MCF 10A (cell line): ENCODE data around the gene PPP2R2D. TPM values are rescaled to one million over a fixed set of nuclear protein-coding genes. Genes with fewer than 3 reads are reported as not detected.

Experiments
- BruUV-seq: library from RNA; stranded (reverse); fragments of 400-500 nt; replicated peaks from 2 replicates; lab custom pipeline; 2021; lab: Mats Ljungman, UMichigan
- CTCF ChIA-PET: fragments of 300-600 bp; sonication (Branson Sonifier 250); formaldehyde crosslinking; extraction: SDS; loops from one replicate; lab custom pipeline; 2021; ENCODE audit warnings: antibody characterized with exemption, inconsistent platforms; lab: Yijun Ruan, JAX
- POLR2A ChIA-PET: fragments of 300-600, 350-650 bp; sonication (Branson Sonifier 250); formaldehyde crosslinking; extraction: SDS; loops from one replicate; lab custom pipeline; 2020; ENCODE audit warnings: antibody characterized with exemption, inconsistent platforms; lab: Yijun Ruan, JAX
- DNase-seq: peaks from one replicate; pipeline ENCODE4 v3.0.0-alpha.2; 2018; ENCODE audit not compliant: unreplicated experiment
- H3K27ac Mint-ChIP-seq: one replicate; pipeline ENCODE4 v1.8.0; 2022; ENCODE audit warnings: mild to moderate bottlenecking, low read depth, mixed read lengths; ENCODE audit not compliant: unreplicated experiment
- H3K27me3 Mint-ChIP-seq: one replicate; pipeline ENCODE4 v1.8.0; 2022; ENCODE audit warnings: mixed read lengths; ENCODE audit not compliant: insufficient read depth, unreplicated experiment
- H3K36me3 Mint-ChIP-seq: one replicate; pipeline ENCODE4 v1.8.0; 2022; ENCODE audit warnings: mild to moderate bottlenecking, moderate library complexity, mixed read lengths; ENCODE audit not compliant: insufficient read depth, unreplicated experiment
- H3K4me1 Mint-ChIP-seq: one replicate; pipeline ENCODE4 v1.8.0; 2022; ENCODE audit warnings: mixed read lengths; ENCODE audit not compliant: insufficient read depth, unreplicated experiment
- H3K4me3 Mint-ChIP-seq: one replicate; pipeline ENCODE4 v1.8.0; 2022; ENCODE audit warnings: mild to moderate bottlenecking, moderate library complexity, mixed read lengths; ENCODE audit not compliant: unreplicated experiment
- H3K9me3 Mint-ChIP-seq: one replicate; pipeline ENCODE4 v1.8.0; 2022; ENCODE audit warnings: mixed read lengths; ENCODE audit not compliant: unreplicated experiment
- intact Hi-C: fragments of 100-400 bp; cut with micrococcal nuclease; formaldehyde crosslinking; loops from 2 replicates; pipeline ENCODE4 v1.14.1; 2022
- total RNA-seq: library from RNA; stranded (reverse); gene quantifications from 2 replicates; pipeline ENCODE4 v1.2.3, GENCODE V29; 2022
- TF ChIP-seq, protein P1 (sequence below): fragments of 200-600 bp; IDR thresholded peaks from one replicate; pipeline ENCODE4 v1.8.0; 2022; ENCODE audit warnings: antibody characterized with exemption, mild to moderate bottlenecking; ENCODE audit not compliant: unreplicated experiment

The PPP2R2D gene
- total RNA-seq, 1 experiment from 2014 or later = 35.5 TPM

DNA sequence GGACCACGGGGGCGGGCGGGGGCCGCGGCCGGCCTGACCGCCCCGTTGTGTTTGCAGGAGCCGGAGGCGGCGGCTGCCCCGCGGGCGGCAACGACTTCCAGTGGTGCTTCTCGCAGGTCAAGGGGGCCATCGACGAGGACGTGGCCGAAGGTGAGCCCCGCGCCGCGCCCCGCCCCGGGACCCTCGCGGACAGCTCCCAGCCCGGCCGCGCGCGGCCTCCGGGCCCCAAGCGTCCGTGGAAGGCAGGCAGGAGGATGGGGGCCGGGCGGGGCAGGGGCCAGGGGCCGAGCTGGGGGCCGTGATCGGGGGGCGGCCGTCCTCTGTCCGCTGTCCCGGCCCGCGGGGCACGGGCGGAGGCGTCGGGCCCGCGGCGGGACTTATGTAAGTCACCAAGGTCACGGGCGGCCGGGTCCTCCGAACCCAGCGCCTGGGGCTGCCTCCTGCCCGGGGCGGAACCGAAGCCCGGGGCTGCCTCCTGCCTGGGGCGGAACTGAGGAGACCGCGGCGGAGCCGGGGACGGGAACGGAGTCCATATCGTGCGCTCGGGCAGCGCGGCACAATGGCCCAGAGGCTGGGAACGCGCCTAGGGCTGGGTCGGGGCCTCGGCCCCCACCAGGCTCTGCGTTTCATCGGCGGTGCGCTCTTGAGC is 497 bp downstream of the PPP2R2D start:
- H3K27ac Mint-ChIP-seq = peak overlapping the region; percentile 85
- peaks cover 18% of the 10 kb centered on the region for H3K27me3 Mint-ChIP-seq
- H3K4me1 Mint-ChIP-seq = peaks cover 24% of the 10 kb centered on the region
- H3K9me3 Mint-ChIP-seq = no peaks in the 10 kb centered on the region
- peaks cover 7% of the 10 kb centered on the region for H3K36me3 Mint-ChIP-seq
- no TSS peak for BruUV-seq
- peak overlapping the region; percentile 84 for H3K4me3 Mint-ChIP-seq
- POLR2A ChIA-PET = interaction anchor here (0.6 to 3.6 kb wide), 10 partner anchors 11 to 122 kb away, joined by 3 to 20 read pairs (median 4); partner anchors contain the start of gene BNIP3
- CTCF ChIA-PET = interaction anchor here (0.9 to 1.8 kb wide), 2 partner anchors 16 to 121 kb away, joined by 4 to 5 read pairs; no protein-coding TSS in a partner anchor
- TF ChIP-seq, protein P1, sequence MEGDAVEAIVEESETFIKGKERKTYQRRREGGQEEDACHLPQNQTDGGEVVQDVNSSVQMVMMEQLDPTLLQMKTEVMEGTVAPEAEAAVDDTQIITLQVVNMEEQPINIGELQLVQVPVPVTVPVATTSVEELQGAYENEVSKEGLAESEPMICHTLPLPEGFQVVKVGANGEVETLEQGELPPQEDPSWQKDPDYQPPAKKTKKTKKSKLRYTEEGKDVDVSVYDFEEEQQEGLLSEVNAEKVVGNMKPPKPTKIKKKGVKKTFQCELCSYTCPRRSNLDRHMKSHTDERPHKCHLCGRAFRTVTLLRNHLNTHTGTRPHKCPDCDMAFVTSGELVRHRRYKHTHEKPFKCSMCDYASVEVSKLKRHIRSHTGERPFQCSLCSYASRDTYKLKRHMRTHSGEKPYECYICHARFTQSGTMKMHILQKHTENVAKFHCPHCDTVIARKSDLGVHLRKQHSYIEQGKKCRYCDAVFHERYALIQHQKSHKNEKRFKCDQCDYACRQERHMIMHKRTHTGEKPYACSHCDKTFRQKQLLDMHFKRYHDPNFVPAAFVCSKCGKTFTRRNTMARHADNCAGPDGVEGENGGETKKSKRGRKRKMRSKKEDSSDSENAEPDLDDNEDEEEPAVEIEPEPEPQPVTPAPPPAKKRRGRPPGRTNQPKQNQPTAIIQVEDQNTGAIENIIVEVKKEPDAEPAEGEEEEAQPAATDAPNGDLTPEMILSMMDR = no peak
- intact Hi-C loops = loop anchor here (5.0 kb wide), 2 partner anchors 46 to 81 kb away; partner anchors contain the start of gene BNIP3
- DNase-seq = peak; percentile 23

DNA sequence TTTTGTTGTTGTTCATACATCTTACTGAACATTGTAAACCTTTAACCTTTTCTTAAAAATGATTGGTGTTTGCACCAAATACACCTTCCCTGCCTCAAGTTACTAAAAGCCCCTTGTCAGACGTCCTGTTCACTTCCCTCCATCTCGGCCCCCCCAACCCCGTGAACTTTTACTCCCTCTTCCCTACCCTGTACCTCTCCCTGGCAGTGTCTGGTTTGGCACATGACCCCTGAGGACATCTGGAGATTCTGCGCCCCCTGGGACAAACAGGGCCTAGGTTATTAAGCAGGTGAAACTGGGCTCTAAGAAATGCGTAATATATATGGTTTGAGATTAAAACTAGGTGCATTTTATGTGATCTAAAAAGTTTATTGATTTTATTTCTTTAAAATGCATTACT is 1.4 kb downstream of the PPP2R2D start:
- Mint-ChIP-seq H3K9me3 (no peaks in the 10 kb centered on the region), H3K4me3 (peak overlapping the region; percentile 84), H3K4me1 (peaks cover 24% of the 10 kb centered on the region), H3K36me3 (peaks cover 12% of the 10 kb centered on the region), H3K27me3 (peaks cover 18% of the 10 kb centered on the region), H3K27ac (peak overlapping the region; percentile 85)
- CTCF ChIA-PET = interaction anchor here (0.9 to 1.8 kb wide), 2 partner anchors 17 to 120 kb away, joined by 4 to 5 read pairs; no protein-coding TSS in a partner anchor
- DNase-seq = no peak
- BruUV-seq = no TSS peak
- POLR2A ChIA-PET = interaction anchor here (0.7 to 3.6 kb wide), 9 partner anchors 10 to 121 kb away, joined by 3 to 20 read pairs (median 4); partner anchors contain the start of gene BNIP3
- TF ChIP-seq, protein P1 = no peak
- intact Hi-C loops = loop anchor here (5.0 kb wide), 2 partner anchors 45 to 80 kb away; partner anchors contain the start of gene BNIP3

DNA sequence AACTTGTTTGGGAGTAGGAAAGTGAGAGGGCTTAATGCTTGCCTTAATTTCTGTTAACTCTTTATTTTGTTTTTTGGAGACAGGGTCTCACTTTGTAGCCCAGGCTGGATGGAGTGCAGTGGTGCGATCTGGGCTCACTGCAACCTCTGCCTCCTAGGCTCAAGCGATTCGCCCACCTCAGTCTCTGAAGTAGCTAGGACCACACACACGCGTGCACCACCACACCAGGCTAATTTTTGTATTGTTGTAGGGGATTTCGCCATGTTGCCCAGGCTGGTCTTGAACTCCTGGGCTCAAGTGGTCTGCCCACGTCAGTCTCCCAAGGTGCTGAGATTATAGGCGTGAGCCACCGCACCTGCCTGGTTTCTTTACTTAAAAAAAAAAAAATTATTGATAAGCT is 1.9 kb downstream of the PPP2R2D start:
- H3K27ac Mint-ChIP-seq = peak overlapping the region; percentile 85
- H3K4me1 Mint-ChIP-seq = peaks cover 24% of the 10 kb centered on the region
- ChIA-PET POLR2A (interaction anchor here (0.7 to 1.5 kb wide), 4 partner anchors 14 to 120 kb away, joined by 3 to 5 read pairs (median 4); no protein-coding TSS in a partner anchor), CTCF (interaction anchor here (0.6 to 1.8 kb wide), 3 partner anchors 17 to 450 kb away, joined by 3 to 5 read pairs (median 4); no protein-coding TSS in a partner anchor)
- peaks cover 18% of the 10 kb centered on the region for H3K27me3 Mint-ChIP-seq
- intact Hi-C loops = loop anchor here (5.0 kb wide), 2 partner anchors 45 to 80 kb away; partner anchors contain the start of gene BNIP3
- H3K4me3 Mint-ChIP-seq = peak overlapping the region; percentile 84
- peaks cover 17% of the 10 kb centered on the region for H3K36me3 Mint-ChIP-seq
- TF ChIP-seq, protein P1 = no peak
- no peaks in the 10 kb centered on the region for H3K9me3 Mint-ChIP-seq
- TSS peak; percentile 35 for BruUV-seq
- no peak for DNase-seq

DNA sequence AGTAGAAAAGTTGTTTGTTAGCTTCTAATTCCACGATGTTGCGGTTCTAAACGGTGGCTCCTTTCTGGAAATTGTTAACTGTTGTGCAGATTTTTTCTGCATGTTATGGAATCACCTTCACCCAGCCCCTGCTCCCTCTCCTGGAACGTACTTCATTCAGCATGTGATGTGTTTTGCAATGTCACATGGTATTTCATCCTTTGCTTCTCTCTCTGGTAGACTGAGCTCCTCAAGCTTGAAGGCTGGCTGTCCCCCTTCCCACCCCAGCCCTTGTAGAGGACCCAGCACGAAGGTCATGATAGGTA is 4.4 kb downstream of the PPP2R2D start:
- ChIA-PET CTCF (interaction anchor here (0.6 to 1.5 kb wide), 5 partner anchors 19 to 118 kb away, joined by 3 to 7 read pairs (median 4); no protein-coding TSS in a partner anchor), POLR2A (interaction anchor here (0.9 to 1.7 kb wide), 3 partner anchors 16 to 41 kb away, joined by 4 to 6 read pairs (median 4); no protein-coding TSS in a partner anchor)
- DNase-seq = no peak
- Mint-ChIP-seq H3K36me3 (peaks cover 30% of the 10 kb centered on the region), H3K4me3 (no peak overlapping the region), H3K4me1 (peaks cover 32% of the 10 kb centered on the region), H3K27ac (no peak overlapping the region), H3K9me3 (no peaks in the 10 kb centered on the region), H3K27me3 (no peaks in the 10 kb centered on the region)
- intact Hi-C loops = no loop called here
- TF ChIP-seq, protein P1 = no peak
- BruUV-seq = no TSS peak
